Activated CD4-positive, alpha-beta T cell treated with anti-CD3 and anti-CD28 coated beads, Interleukin-2, amount 50 U/mL, for 16 hours (primary cell): ENCODE measurements around the gene SUSD3.
A peak's percentile ranks its signal among the peaks of the same experiment; 100 is the strongest.
"Not testable (repeated sequence)": the region's sequence is repeated elsewhere in the genome, so short reads cannot be mapped to it uniquely, and the experiment has no call there.

Experiments
- DNase-seq: peaks from one replicate; pipeline ENCODE4 v3.0.0-alpha.2; 2020

Gene SUSD3

DNA sequence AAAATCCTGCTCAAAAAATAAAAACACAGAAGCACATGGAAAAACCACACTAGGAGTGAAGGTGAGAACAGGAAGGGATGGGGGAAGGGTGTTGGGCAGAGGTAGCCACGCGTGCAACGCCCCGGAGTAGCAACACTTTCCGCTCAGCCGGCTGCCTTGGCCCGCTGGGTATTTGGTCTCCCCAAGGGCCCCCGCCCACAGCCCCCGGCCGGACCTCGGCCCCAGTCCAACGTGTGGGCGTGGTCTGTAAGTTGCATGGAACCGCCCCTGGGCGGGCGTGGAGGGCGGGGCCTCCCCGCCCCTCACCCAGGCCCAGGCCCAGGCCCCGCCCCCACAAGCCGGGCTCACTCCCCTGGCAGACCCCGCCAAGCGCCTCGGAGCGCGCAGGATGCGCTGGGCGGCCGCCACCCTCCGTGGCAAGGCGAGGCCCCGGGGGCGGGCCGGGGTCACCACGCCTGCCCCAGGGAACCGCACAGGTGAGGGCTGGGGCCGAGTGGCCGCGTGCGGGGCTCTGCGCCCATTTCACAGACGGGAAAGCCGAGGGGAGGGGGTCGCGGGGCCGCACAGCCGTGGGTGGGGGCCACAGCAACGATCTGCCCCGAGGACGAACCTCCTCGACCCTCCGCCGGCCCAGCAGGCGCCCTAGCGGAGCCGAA lies at the start of gene SUSD3:
Gene SUSD3, plus strand, starts transcription at position 347 of the 656 bp plus-strand sequence. Its CDS starts 42 bp downstream, at position 389.
- peak; percentile 71 for DNase-seq

DNA sequence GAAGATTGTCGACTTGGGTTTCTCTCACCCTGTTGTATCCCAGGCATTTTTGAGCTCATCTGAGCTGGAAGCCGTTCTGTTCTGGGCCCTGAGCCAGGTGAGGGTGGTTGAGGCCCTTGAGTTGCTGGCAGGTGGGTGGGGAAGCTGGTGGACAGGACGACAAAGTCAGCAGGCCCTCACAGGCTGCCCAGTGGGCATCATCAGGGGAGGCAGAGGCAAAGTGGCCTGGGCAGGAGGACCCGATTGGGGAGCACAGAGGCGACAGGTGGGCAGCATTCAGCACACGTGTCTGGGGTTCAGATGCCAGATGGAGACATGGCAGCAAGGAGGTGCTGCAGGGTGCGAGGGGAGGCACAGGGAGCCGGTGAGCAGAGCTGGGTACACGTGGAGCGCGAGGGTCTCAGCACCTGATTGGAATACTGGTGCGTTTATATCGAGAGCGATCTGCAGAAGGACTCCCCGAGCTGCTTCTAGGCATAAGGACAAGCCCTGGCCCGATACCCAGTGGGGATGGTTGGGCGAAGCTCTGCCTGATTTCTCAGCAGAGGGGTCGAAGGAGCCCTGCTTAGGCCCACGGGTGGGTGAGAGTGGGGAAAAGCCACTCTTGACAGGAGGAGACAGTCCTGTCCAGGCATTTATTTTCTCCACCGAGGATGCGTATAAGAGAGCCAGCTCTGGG lies 49.0 kb upstream of the SUSD3 start:
- no peak for DNase-seq

DNA sequence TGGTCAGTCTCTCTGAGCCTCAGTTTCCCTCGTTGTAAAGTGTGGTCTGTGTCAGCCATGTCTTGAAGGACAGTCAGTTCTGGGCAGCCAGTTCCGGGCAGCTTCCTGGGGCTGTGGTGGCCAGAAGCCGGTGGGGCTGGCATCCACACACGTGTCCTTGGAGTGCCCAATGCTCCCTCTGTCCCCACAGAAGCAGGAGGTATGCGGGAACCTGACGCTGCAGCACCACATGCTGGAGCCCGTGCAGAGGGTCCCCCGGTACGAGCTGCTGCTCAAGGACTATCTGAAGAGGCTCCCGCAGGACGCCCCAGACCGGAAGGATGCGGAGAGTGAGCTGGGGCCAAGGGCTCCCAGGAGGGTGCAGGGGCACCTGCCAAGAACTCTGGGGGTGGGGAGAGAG lies 48.4 kb upstream of the SUSD3 start:
- DNase-seq = no peak

DNA sequence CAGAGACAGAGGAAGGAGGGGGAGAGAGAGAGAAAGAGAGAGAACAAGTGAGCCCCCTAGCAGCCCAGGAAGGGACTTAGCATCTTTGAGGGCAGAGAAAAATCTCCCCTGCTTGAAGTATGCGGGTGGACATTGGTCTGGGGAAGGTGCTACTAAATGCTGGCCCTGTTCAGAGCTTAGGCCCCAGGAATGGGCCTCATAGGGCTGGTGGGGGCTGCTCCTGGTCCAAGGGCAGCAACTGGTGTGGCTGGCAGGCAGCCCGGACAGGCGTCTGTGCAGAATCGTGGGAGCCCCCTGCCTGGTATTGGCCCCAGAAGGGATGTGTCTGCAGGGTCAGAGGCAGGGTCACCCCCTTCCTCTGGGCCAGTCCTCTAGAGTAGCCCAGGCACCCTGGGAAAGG lies 47.8 kb upstream of the SUSD3 start:
- no peak for DNase-seq

DNA sequence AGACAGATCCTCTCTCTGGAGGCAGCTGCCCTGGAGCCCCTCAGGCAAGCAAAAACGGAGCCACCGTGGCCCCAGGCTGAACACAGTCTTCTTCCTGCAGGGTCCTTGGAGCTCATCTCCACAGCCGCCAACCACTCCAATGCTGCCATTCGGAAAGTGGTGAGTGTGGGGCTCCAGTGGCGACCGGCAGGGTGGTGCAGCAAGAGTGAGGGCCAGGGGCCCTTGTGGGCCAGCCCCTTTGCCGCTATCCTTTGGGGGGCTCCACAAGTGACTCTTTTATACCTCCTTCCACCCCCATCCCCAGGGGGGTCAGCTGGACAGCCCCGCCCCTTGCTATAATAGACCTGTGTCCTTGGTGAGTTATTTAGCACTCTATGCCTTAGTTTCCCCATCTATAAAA lies 47.4 kb upstream of the SUSD3 start:
- no peak for DNase-seq

DNA sequence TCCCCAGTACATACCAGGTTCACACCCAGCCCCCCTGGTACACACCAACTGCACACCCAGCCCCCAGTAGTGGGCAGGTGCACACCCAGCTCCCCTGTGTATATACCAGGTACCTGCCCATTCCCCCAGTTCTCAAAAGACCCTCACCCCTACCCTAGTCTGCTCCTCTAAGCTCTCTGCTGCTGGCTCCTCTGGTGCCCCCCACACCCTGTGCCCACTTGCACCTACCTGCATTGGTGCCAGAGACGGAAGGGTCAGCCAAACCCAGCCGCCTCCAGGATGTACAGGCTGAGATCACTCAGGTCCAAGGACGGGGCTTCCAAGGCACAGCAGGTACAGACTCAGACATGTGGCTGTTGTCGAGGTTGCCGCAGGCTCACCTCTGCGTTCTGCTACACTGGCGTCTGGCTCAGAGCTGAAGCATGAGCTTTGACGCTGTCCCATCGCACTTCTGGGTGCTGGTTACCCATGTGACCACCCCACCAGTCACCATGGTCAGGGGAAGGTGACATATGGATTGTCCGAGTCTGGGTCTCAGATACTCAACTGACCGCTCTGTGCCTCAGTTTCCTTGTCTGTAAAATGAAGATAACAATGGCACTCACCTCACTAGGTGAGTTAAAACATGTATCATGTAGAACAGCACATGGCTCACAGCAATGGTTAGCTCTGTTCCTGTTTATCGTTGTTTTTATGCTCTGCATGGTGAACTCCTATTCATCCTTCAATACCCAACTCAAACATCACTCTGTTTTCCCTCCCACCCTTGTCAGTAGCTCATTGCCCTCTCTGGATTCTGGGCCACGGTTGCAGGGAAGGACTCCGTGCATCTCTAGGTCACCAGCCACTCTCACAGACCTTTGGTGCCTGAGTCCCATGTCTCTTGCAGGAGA lies 45.3 kb upstream of the SUSD3 start:
- no peak for DNase-seq

DNA sequence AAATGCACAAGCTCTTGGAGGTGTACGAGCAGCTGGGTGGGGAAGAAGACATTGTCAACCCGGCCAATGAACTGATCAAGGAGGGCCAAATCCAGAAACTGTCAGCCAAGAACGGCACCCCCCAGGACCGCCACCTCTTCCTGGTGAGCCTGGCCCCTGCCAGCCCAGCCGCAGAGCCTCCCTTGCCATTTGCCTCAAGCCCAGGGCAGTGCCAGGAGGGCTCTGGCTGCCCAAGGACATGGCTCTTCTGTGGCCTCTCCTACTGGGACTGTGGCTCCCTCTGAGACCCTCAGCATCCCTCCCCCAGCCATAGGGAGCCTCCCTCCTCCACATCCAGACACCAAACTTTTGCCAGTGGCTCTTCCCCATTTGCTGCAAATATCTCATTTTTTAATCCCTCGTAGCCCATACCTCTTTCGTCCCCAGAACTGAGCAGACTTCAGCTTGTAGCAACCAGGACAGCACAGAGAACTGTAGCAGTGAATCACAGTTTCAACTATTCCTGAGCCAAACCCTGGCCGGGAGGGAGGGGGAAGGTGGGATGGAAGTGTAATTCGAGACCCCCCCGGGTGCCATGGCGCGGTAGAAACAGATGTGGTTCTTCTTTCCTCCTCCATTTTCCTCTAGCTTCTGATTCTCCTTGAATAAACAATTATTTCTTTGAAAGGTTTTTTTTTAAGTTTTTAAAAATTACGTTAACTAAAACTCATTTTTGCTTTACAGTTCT lies 44.5 kb upstream of the SUSD3 start:
- no peak for DNase-seq

DNA sequence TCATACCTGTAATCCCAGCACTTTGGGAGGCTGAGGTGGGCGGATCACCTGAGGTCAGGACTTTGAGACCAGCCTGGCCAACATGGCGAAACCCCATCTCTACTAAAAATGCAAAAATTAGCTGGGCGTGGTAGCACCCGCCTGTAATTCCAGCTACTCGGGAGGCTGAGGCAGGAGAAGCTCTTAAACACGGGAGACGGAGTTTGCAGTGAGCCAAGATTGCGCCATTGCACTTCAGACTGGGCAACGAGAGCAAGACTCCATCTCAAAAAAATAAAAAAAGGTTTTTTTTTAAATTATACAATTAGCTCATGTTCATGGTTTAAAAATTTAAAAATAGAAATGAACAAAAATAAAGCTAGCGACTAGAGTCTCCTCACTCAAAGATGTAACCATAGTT lies 43.3 kb upstream of the SUSD3 start:
- DNase-seq = not testable (repeated sequence)

DNA sequence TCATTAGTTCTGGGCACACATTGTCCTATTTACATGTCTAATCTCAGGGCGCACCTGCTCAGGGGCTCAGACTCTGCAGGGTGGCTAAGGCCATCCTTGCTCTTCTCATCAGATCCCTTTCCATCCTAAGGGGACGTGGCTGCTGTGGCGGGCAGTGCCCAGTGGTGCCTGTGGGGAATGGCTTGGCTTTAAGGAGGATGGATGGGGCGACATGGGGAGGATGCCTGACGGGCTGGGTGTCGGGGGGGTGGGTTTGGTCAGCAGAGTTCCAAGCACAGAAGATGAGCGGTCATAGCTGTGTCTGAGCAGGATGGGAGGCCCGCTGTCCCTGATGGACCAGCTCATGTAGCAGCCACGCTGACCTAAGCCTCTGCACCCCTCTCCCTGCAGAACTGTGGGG lies 40.9 kb upstream of the SUSD3 start:
- DNase-seq = no peak

DNA sequence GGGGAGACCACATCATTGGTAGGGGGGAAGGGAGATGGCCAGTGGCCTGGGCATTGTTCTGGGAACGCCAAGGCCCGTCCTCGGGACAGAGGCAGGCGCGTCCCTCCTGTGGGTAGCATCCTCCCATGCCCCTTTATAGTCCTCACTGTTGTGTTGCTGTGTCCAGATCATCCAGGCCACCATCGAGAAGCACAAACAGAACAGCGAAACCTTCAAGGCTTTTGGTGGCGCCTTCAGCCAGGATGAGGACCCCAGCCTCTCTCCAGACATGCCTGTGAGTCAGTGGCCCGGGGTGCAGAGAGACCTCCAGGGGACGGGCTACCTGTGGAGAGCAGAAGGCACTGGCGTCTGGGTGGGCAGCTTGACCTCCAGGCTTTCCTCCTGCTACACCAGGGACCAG lies 38.4 kb upstream of the SUSD3 start:
- DNase-seq = no peak

DNA sequence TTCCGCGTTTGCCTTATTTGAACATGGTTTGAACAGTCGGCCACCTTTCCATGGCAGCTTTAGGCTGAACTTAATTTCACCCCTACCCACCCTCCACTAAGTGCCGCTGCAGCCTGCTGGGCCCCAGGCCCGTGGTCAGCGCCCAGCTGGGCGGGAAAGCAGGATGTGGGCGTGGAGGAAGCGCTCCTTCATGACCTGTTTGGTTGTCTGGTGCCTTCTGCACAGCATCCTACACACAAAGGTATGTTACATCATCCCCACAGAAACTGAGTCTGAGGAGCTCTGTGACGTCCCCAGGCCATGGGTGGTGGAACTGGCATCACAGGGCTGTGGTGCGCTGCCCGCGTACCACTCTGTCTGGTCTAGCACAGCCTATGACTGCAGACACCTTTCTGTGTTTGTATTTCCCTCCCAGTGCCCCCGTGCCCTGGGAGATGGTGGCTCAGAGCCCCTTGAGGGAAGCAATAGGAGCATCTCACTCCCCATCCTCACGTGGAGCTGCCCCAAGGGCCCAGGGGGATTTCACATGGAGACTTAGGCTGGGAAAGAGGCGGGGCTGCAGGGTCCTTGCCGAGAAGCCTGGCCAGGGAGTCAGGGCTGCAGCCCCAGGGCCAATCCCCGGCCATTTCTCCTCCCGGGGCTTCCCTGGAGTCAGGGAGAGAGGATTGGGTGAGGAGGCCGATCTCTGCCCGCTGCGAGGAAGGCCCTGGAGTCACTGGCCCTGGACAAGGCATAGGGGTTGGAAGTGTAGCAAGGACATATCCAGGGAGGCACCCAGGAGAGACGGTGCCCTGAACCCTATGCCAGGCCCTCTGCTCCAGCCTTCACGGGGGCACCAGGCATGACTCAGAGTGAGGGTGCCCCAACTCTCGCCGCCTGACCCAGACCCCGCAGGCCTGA lies 37.5 kb upstream of the SUSD3 start:
- DNase-seq = peak; percentile 44

DNA sequence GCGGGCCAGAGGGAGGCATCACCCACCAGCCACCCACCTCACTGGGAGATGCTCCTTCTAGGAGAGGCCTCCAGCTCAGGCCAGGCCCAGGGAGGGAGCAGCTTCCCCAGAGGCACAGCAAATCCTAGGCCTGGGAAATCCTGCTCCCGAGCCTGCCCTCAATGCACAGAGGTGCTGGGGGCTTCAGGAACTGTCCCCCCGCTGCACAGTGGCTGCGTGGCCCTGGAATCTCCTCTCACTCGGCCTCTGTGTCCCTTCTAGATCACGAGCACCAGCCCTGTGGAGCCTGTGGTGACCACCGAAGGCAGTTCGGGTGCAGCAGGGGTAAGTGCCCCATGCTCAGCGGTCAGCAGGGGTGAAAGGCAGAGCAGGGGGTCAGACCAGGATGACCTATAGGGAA lies 36.4 kb upstream of the SUSD3 start:
- no peak for DNase-seq

DNA sequence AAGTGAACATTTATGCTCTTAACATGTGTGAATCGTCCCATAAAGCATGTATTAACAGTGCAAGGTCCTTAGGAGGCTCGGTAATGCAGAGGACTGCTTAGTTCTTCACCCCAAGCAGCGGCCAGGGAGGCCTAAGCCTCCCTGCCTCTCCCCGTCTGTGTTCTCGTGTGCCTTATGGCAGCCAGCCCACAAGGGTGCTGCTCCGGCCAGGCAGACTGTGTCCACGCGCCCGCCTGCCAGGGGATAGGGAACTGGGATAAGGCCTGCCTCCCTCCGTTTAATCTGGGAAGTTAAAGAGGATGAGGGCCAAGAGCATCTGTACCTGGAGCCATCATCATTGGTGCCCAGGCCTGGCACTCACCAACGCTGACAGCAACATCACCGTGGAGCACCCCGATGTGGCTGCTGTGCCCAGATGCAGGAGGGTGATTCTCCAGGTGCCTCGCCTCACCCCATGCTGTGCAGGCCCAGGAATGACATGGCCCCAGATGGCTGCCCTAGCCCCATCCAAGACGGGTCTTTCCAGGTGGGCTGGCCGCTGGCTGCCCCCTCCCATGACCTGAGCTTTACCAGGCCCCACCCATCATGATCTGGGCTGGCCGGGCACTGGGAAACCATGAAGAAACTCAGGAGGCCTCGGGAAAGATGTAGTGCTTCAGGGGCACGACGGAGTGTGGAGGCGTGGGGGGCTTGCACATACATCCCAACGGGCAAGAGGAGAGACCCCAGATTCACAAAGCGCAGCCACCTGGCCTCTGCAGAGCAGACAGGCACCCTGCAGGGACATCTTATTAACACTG lies 35.6 kb upstream of the SUSD3 start:
- DNase-seq = no peak

DNA sequence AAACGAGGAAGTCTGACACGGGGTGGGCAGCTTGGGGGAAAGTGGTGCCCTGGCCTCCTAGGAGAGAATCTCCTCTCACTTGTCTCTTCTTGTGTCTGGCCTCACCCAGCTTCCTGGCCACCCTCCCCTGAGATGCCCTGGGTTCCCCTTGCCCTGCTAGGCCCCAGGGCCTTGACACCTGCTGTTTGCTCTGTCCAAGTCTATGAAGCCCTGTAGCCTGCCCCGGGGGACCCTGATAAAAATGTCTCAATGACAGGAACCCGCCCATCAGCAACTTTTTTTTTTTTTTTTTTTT lies 35.0 kb upstream of the SUSD3 start:
- no peak for DNase-seq

DNA sequence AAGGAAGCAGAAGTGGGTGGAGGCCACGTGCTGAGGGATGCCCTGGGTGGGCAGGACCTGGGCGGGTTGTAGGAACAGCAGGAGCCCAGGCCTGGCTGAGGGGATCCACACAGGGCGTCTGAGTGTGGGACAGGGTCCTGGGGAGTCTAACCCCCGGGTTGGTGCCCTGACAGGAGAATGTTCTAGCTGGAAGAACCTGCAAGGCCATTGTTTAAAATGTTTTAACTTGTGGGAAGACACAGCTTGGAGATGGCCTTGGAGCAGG lies 33.9 kb upstream of the SUSD3 start:
- DNase-seq = no peak

DNA sequence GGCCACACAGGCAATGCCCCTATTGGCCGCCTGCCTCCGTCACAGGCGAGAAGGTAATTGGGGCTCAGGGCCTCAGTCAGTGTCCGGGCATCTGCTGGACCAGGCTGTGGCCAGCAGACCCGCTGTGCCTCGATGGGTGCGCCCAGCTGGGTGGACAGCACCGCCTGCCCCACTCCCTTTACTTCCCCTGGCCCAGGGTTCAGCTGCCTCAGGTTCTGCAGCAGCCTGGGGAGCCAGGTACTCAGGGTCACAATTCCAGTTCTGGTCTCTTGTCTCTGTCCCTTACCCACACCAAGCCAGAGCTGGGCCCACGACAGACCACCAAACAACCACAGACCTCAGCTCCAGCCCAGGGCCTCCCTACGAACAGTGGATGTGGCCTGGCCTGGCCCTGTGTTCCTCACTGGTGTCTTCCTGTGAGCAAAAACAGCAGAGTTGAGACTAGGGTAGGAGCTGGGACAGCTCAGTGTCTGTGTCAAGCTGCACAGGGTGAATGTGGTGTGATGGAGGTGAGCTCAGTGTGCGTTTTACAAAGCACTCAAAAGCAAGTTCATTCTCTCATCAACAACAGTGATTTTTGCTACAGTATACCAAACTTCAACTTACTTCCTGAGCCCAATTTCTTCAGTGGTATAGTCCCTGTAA lies 33.4 kb upstream of the SUSD3 start:
- no peak for DNase-seq

DNA sequence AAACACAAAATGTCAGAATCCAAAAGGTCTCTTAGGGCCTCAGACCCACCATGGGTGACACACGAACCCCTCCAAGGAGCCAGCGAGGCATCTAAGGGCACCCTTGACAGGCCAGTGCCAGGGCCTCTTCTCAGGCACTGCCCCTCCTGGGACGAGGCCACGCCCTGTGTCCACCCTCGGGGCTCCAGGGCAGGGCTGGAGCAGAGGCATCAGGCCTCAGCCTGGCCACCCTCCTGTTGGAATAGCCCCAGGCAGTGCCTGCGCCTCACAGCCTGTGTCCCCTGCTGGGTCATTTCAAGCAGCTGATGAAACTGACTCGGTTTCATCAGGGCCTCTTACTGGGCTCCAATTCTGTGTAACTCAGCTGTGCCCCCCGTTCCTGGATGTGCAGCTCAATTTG lies 32.8 kb upstream of the SUSD3 start:
- no peak for DNase-seq

DNA sequence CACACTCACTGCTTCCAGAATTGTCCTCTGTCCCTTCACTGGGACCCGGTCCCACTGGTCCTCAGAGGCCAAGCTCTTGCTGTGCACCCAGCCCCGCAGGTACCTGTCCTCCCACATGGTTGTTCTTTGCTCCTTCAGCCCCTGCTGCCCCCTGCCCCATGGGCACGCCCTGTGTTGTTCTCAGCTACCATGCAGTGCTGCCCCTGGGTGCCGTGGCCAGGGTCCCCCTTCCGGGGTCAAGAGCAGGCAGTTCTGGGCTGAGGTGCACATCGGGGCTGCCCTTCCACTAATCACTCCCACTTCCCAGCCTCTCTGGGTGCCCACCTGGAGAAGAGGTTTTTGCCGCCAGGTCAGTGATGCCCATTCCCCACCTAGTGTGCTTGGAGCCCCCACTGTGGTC lies 31.9 kb upstream of the SUSD3 start:
- DNase-seq = no peak

DNA sequence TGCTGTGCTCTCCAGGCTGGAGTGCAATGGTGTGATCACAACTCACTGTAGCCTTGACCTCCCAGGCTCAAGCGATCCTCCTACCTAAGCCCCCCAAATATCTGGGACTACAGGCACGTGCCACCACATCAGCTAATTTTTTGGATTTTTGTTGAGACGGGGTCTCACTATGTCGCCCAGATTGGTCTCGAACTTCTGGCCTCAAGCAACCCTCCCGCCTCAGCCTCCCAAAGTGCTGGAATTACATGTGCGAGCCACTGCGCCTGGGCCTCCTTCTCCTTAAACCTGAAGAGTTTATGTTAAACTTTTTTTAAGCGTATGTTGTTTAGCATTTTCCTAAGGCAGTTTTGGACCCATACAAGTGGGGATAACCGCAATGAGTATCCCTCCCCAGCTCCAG lies 30.8 kb upstream of the SUSD3 start:
- no peak for DNase-seq

DNA sequence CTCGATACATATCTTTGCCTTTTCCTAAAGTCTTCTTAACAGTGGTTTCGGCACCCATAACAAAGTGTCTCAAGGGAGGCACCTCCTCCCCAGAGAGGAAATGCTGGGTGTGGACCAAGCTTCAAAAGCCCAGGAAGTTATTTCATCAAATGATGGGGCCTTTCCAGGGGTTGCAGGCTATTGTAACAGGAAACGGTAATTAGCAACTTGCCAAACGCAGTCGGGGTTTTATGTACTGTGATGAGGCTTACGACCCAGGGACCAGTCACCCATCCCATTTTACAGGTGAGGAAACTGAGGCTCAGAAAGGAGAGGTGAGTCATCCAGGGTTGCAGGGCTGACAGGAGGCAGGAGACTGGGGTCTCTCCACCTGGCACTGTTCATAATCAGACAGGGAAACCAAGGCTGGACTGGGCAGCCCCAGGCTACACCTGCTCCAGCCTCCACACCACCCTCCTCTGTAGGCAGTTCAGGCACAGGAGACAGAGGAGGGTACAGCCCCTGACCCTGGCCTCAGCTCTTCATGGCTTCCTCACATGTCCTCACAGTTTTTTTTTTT lies 30.0 kb upstream of the SUSD3 start:
- DNase-seq = peak; percentile 83
